ENCODE results near the gene KLHL14.

KLHL14 gene

GRCh38 chr18:32770054-32770665, 2.7 kb downstream of the KLHL14 start:
- DNase-seq: no peak

GRCh38 chr18:32769586-32770053, 3.2 kb downstream of the KLHL14 start:
- peak in 1 of 2 experiments; percentile 16 for DNase-seq

DNA sequence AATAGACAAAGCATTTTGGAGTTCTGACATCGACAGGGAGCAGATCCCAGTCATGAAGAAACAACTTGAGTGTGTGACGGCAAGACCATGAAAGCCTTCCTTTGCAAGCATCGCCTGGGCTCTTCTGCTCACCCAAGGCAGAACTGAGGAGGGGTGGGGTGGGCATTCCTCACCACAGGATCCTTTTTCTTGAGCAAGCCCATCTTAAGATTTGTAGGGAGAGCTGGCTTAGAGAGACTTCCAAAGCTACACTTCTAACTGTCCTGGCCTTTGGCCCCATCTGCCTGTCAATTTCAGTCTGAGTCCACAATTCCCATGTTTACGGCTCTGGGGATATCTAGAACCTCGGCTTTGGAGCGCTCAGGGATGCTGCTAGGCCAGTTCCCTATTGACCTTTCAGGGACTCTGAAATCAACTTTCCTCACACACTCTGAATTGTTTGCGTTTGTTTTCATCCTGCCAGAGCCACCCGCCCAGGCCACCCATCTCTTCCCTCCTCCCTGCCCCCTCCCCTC, 3.7 kb downstream of the KLHL14 start:
- no peak for DNase-seq

- no peak for DNase-seq
Observed at GRCh38 chr18:32767400-32767799, 5.4 kb downstream of the KLHL14 start.

GRCh38 chr18:32764611-32765244, 8.1 kb downstream of the KLHL14 start:
- no peak for DNase-seq

GRCh38 chr18:32763293-32763692, 9.5 kb downstream of the KLHL14 start:
- no peak for DNase-seq

DNA sequence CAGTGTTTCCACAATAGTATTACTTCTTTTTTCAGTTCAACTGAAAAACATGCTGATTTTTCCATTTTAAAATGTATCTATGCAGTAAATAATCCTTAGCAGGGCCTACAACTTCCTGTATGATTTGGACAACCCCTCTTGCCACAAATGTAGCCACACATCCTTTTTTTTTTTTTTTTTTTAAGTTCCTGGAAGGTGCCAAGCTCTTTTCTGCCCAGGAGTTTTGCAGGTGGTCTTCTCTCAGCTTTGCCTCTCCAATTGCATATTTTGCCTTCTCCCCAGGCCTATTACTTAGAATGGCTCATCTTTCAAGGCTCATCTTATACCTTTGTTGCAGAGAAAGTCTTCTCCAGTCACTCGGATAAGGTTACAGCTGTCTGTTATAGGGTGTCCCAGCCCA, 11.6 kb downstream of the KLHL14 start:
- DNase-seq: no peak

- no peak for DNase-seq
Observed at GRCh38 chr18:32760391-32760790, 12.4 kb downstream of the KLHL14 start.

GRCh38 chr18:32759611-32760167, 13.1 kb downstream of the KLHL14 start:
- DNase-seq: no peak

DNA sequence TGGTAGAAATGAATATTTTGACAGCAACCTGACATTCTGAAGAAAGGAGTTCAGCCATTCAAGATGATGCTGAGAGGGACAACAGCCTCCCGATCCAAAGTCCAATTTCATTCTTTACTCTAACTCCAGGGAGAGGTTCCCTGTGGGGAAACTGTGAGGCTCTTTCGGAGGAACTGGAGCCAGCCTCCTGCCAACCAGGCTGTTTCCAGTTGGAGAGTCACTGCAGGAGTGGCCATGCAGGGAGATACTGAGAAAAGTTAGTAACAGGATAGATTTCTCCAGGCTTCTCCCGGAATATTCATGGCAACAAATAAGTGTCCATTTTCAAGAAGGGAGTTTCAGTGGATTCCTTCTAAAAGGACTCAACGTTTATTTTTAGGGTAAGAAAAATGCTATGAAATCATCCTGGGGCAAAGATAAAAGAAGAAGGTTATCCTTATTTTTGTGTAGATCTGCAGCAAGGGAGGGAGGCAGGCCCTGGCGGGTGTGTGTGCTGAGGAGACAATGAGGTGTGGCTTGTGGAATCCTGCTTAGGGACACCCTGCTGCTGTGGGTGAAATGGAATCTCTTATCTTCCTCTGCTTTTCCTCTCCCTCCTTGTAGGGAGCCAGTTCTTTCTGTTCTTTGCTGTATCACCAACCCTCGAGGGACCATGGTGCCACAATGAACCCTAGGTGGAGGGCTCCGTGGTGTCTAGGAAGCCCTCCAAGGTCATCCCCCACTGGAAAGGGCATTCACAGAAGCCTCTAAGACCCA, 18.1 kb downstream of the KLHL14 start:
- no peak for DNase-seq

DNA sequence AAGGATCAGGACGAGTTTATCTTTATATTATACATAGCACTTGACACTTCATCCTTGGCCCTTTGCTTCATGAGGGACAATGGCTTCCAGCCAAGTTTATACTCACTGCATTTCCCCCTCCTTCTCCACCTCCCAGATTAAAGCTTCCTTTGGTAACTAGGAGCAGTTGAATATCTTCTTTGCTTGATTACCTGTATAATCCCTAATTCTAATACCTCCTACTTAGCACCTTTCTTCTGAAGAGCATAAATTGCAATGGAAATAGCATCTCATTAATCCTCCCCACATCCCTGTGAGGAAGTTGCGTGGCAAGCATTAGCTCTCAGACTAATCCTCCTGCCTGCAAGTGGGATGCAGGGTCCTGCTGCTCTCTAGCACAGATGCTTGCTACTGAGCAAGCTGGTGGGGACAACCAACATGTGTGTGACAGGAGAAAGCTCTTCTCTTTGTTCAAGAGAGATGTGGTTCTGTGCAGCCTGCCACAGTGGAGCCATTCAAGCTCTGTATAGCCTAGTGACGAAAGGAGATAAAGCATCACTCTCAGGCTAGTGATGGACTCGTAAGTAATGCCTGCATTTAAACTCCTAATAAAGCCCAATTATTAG, 19.1 kb downstream of the KLHL14 start:
- DNase-seq: no peak

DNA sequence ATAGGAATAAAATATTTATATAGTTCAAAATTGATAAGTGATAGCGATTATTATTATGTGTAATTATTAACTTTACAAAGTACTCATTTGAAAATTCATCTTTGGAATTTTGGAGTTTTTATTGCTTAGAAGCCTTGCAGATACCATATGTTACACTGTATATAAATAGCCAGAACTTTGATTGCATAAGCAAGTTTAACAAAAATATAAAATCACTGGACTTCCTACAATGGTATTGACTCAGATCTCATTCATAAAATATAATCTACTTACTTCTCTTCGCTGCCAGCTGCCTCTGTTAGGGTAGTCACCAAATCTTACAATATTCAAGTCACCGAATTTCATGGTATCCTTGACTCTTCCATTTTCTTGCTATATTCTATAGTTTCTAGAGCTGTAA, 22.5 kb downstream of the KLHL14 start:
- no peak for DNase-seq

DNA sequence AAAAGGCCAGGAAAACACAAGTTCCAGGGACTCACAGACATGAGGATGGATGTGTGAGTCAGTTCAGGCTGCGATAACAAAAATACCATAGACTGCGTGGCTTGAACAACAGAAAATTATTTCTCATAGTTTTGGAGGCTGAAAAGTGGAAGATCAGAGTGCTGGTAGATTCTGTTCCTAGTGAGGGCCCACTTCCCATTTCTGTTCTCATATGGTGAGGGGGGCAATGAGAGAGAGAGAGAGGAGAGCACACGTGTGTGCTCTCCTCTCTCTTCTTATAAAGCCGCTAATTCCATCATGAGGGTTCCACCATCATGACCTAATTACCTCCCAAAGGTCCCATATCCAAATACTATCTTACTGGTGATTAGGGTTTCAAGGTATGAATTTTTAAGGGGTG, 23.0 kb downstream of the KLHL14 start:
- no peak for DNase-seq

DNA sequence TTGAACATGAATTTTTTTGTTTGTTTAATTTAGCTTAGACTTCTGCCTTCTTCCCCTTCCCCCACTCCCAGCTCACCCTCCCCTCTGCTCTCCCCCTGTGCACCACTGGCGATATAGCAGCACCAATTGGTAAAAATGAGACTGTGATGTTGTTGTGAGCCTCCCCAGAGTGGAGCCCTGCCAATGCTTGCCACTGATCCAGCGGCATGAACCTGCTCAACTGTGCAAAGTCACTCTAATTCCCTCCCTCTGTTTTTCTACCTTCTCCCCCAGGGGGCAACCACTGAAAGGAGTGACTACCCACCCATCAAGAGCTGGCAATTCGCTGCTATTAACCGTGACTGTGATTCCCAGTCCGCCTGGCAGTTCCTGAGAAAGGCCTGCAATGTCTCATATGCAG, 30.2 kb downstream of the KLHL14 start:
- DNase-seq: no peak

DNA sequence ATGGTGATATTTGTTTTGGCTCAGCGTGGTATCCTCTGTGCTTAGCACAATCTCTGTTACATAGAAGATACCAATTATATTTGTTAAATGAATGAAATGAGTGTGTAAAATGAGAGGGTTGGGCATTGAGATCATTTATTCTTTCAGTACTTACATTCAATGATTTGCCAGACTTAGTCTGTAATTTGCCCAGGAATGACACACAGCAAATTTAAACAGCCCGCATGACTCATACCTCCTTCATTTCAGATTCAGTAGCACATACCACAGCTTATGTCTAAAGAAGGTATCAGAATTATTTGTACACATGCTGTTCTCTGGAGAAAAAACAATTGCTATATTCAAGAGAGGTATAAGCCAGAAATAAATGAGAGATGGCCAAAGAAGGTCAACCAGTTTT, 37.0 kb downstream of the KLHL14 start:
- DNase-seq: no peak

DNA sequence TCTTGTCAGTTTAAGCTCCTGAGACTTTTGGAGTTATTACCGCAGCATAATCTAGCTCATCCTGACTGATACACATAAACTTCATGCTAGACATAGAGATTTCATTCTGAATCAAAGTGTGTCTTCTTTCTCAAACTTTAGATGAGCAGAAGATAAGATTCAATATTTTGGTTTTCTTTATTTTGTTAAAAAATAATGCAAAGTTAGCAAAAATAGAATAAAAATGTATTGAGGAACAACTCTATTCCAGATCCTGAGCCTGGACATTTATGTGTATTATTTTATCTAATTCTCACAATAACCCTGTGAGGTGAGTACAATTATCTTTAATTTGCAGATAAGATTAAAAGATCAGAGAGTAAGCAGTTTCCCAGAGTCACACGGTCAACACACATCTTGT, 38.4 kb downstream of the KLHL14 start:
- DNase-seq: no peak

GRCh38 chr18:32732165-32732564, 40.7 kb downstream of the KLHL14 start:
- no peak for DNase-seq

- DNase-seq: peak in 1 of 2 experiments; percentile 9
Observed at GRCh38 chr18:32730620-32731091, 42.2 kb downstream of the KLHL14 start.

GRCh38 chr18:32730068-32730467, 42.8 kb downstream of the KLHL14 start:
- DNase-seq: no peak

GRCh38 chr18:32724071-32724749, 48.6 kb downstream of the KLHL14 start:
- no peak for DNase-seq

DNA sequence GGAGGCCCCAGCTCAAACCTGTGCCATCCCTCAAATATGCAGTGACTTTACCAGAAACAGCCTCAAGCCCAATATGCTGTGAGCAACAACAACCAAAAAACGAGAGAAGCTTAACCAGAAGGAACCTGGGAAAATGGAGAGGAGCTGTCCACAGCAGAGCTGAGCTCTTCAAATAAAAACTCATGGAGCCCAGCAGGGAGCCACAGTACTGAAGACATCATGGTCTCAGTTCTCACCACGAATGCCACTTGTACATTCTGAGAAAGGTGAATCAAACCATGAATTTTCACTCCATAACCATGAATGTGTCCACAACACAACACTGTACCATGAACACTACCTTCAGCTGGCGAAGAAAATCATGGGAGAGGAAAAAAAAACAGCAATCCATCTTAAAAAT, 50.5 kb downstream of the KLHL14 start:
- no peak for DNase-seq

- DNase-seq: no peak
Observed at GRCh38 chr18:32717126-32717525, 55.7 kb downstream of the KLHL14 start.

All from SHP77 (cell line).